Measurements from ENCODE around the gene CRIM1. TPM values are rescaled to one million over a fixed set of nuclear protein-coding genes. Genes with fewer than 3 reads are reported as not detected.

The CRIM1 gene
- total RNA-seq, 1 experiment from 2014 or later: 24.1 TPM

GRCh38 chr2:36421379-36421778 is 65.8 kb downstream of the CRIM1 start:
- H3K27me3 Mint-ChIP-seq (ENCODE audit: low read depth): no peaks in the 10 kb centered on the region
- H3K9me3 Mint-ChIP-seq: no peaks in the 10 kb centered on the region
- TF ChIP-seq SP1 (CRISPR knock-in tag; conservative IDR thresholded peaks at IDR 0.05): no peak
- no peak for TF ChIP-seq TCF7 (CRISPR knock-in tag; IDR thresholded peaks at IDR 0.05; ENCODE audit: low read depth)
- no peak for TF ChIP-seq CREB1 (CRISPR knock-in tag; IDR thresholded peaks at IDR 0.05)
- no peak for TF ChIP-seq ATF6 (CRISPR knock-in tag; IDR thresholded peaks at IDR 0.05)
- TF ChIP-seq OVOL2 (CRISPR knock-in tag; IDR thresholded peaks at IDR 0.05; ENCODE audit: borderline replicate concordance): no peak
- no peak for TF ChIP-seq KAT7 (CRISPR knock-in tag; IDR thresholded peaks at IDR 0.05; ENCODE audit: borderline replicate concordance)
- TF ChIP-seq ESRRA (CRISPR knock-in tag; IDR thresholded peaks at IDR 0.05; ENCODE audit: borderline replicate concordance): no peak
- 0 out of 2 replicates have a peak overlapping the region, but pooled peaks have one; percentile 24 for H3K4me3 Mint-ChIP-seq
- DNase-seq (ENCODE audit: low spot score) (no peak), ATAC-seq (no peak)
- ChIA-PET CTCF (interaction anchor here (1.4 to 4.0 kb wide), 4 partner anchors 10 to 365 kb away, joined by 3 to 18 read pairs (median 5); no protein-coding TSS in a partner anchor), POLR2A (interaction anchor here (1.1 kb wide), 1 partner anchor 13 kb away, joined by 3 read pairs; no protein-coding TSS in a partner anchor)
- no peaks in the 10 kb centered on the region for H3K36me3 Mint-ChIP-seq
- H3K4me1 Mint-ChIP-seq: peaks cover 76% of the 10 kb centered on the region
- peak overlapping the region; percentile 87; the same call in 1 of the 2 replicates for H3K27ac Mint-ChIP-seq

- TF ChIP-seq ETV6 (CRISPR knock-in tag; IDR thresholded peaks at IDR 0.05) (no peak), ZNF671 (CRISPR knock-in tag; IDR thresholded peaks at IDR 0.05) (no peak), SOX15 (CRISPR knock-in tag; IDR thresholded peaks at IDR 0.05) (no peak), ZNF121 (CRISPR knock-in tag; IDR thresholded peaks at IDR 0.05) (no peak), ZNF416 (CRISPR knock-in tag; IDR thresholded peaks at IDR 0.05) (no peak)
- H3K4me3 Mint-ChIP-seq: no peak overlapping the region
- no peaks in the 10 kb centered on the region for H3K27me3 Mint-ChIP-seq (ENCODE audit: low read depth)
- POLR2A ChIA-PET: interaction anchor here (1.2 kb wide), 1 partner anchor 10 kb away, joined by 3 read pairs; no protein-coding TSS in a partner anchor
- no peaks in the 10 kb centered on the region for H3K9me3 Mint-ChIP-seq
- no peaks in the 10 kb centered on the region for H3K36me3 Mint-ChIP-seq
- H3K4me1 Mint-ChIP-seq: peaks cover 71% of the 10 kb centered on the region
- ATAC-seq (no peak), DNase-seq (ENCODE audit: low spot score) (no peak)
- CTCF ChIA-PET: interaction anchor here (1.0 to 4.0 kb wide), 3 partner anchors 10 to 108 kb away, joined by 3 to 18 read pairs (median 4); no protein-coding TSS in a partner anchor
- no peak overlapping the region for H3K27ac Mint-ChIP-seq
Measured at GRCh38 chr2:36423172-36423571, 67.6 kb downstream of the CRIM1 start.

GRCh38 chr2:36423619-36424120 is 68.1 kb downstream of the CRIM1 start:
- H3K4me1 Mint-ChIP-seq: peaks cover 68% of the 10 kb centered on the region
- H3K9me3 Mint-ChIP-seq: no peaks in the 10 kb centered on the region
- CTCF ChIA-PET: interaction anchor here (1.0 to 4.0 kb wide), 3 partner anchors 10 to 107 kb away, joined by 3 to 18 read pairs (median 4); no protein-coding TSS in a partner anchor
- POLR2A ChIA-PET: interaction anchor here (1.2 kb wide), 1 partner anchor 9 kb away, joined by 3 read pairs; no protein-coding TSS in a partner anchor
- ATAC-seq (no peak), DNase-seq (ENCODE audit: low spot score) (no peak)
- H3K27ac Mint-ChIP-seq: no peak overlapping the region
- TF ChIP-seq ATF6 (CRISPR knock-in tag; IDR thresholded peaks at IDR 0.05) (no peak), GTF2I (CRISPR knock-in tag; conservative IDR thresholded peaks at IDR 0.05) (no peak), FOXJ3 (CRISPR knock-in tag; IDR thresholded peaks at IDR 0.05; ENCODE audit: borderline replicate concordance) (no peak), ATF2 (CRISPR knock-in tag; IDR thresholded peaks at IDR 0.05; ENCODE audit: borderline replicate concordance, low read depth) (no peak), ARID4B (CRISPR knock-in tag; IDR thresholded peaks at IDR 0.05; ENCODE audit: borderline replicate concordance) (no peak), ZNF138 (CRISPR knock-in tag; conservative IDR thresholded peaks at IDR 0.05) (no peak), ATF3 (CRISPR knock-in tag; conservative IDR thresholded peaks at IDR 0.05) (no peak), FOXK1 (CRISPR knock-in tag; IDR thresholded peaks at IDR 0.05) (no peak), OVOL2 (CRISPR knock-in tag; IDR thresholded peaks at IDR 0.05; ENCODE audit: borderline replicate concordance) (no peak), E2F4 (CRISPR knock-in tag; IDR thresholded peaks at IDR 0.05; ENCODE audit: borderline replicate concordance, low read depth) (no peak)
- no peaks in the 10 kb centered on the region for H3K27me3 Mint-ChIP-seq (ENCODE audit: low read depth)
- H3K4me3 Mint-ChIP-seq: no peak overlapping the region
- H3K36me3 Mint-ChIP-seq: no peaks in the 10 kb centered on the region
